ENCODE data around the gene C1orf21. TPM values are rescaled to one million over a fixed set of nuclear protein-coding genes. Genes with fewer than 3 reads are reported as not detected.
A peak's percentile ranks its signal among the peaks of the same experiment; 100 is the strongest.

Gene C1orf21
- total RNA-seq, 6 experiments from 2014 or later = 4.3 to 29.2 (median 13.1) TPM

DNA sequence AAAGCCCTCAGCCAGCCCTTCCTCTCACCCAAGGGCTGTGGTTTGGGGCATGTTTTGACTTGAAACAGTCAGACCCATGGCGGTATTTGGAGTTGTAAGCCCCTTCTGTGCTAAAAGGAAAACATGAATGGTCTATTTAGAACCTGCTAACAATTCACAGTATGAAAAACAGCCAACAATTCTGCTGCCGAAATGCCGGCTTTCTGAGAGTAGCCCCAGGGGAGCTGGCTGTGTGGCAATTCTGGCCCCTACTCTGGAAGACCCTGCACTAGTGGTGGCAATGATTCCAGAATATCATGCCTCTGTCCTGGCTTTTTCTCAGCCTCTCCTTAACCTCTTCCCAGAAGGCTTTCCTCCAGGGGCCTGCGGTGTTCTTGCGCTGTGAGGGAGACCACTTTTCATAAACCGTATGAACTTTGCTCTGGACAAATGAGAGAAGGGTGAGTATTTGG is 249.2 kb downstream of the C1orf21 start:
- intact Hi-C loops (cut with DNase I) = no loop called here
- 96% methylated on average over 3 of the region's 6 CpGs for WGBS (ENCODE audit: insufficient coverage, low coverage, low lambda C conversion rate, missing lambda C conversion rate)
- Histone ChIP-seq H3K4me3 (no peak overlapping the region), H3K36me3 (no peaks in the 10 kb centered on the region), H3K9me3 (no peaks in the 10 kb centered on the region), H3K4me1 (peaks cover 0 to 39% (median 9%) of the 10 kb centered on the region in 4 donors), H3K27me3 (no peaks in the 10 kb centered on the region), H3K27ac (no peak overlapping the region)
- ATAC-seq (no peak), DNase-seq (no peak)
- TF ChIP-seq, protein P1, sequence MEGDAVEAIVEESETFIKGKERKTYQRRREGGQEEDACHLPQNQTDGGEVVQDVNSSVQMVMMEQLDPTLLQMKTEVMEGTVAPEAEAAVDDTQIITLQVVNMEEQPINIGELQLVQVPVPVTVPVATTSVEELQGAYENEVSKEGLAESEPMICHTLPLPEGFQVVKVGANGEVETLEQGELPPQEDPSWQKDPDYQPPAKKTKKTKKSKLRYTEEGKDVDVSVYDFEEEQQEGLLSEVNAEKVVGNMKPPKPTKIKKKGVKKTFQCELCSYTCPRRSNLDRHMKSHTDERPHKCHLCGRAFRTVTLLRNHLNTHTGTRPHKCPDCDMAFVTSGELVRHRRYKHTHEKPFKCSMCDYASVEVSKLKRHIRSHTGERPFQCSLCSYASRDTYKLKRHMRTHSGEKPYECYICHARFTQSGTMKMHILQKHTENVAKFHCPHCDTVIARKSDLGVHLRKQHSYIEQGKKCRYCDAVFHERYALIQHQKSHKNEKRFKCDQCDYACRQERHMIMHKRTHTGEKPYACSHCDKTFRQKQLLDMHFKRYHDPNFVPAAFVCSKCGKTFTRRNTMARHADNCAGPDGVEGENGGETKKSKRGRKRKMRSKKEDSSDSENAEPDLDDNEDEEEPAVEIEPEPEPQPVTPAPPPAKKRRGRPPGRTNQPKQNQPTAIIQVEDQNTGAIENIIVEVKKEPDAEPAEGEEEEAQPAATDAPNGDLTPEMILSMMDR (IDR thresholded peaks at IDR 0.05) = no peak
- no peak for TF ChIP-seq POLR2A (IDR thresholded peaks at IDR 0.05)

DNA sequence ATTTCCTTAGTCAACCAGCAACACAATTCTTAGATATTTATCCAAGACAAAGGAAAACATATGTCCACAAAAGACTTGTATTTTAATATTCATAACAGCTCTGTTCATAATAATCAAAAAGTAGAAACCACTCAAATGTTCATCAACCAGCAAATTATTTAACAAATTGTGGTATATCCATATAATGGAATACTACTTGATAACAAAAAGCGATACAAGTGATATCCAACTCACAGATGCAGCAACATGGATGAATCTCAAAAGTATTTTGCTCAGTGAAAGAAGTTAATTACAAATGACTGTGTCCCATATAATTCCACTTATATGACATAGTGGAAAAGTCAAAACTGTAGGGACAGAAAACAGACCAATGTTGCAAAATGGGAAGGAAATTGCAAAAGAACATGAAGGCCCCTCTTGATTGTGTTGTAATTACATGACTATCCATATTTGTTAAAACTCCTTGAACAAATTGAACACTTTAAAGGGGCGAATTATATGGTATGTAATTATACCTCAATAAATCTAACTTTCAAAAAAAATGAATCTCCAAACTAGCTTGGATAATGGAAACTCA is 250.9 kb downstream of the C1orf21 start:
- TF ChIP-seq POLR2A (IDR thresholded peaks at IDR 0.05) = no peak
- TF ChIP-seq, protein P1 (IDR thresholded peaks at IDR 0.05) = no peak
- H3K4me1 ChIP-seq = peaks cover 0 to 33% (median 8%) of the 10 kb centered on the region in 4 donors
- H3K4me3 ChIP-seq = no peak overlapping the region
- no peak for ATAC-seq
- intact Hi-C loops (cut with DNase I) = no loop called here
- H3K36me3 ChIP-seq = no peaks in the 10 kb centered on the region
- H3K9me3 ChIP-seq = no peaks in the 10 kb centered on the region
- no peaks in the 10 kb centered on the region for H3K27me3 ChIP-seq
- DNase-seq = no peak
- 87% methylated on average over 2 of the region's 2 CpGs for WGBS (ENCODE audit: insufficient coverage, low coverage, low lambda C conversion rate, missing lambda C conversion rate)
- no peak overlapping the region for H3K27ac ChIP-seq

GRCh38 chr1:184639205-184639604 is 252.4 kb downstream of the C1orf21 start:
- H3K27ac ChIP-seq = no peak overlapping the region
- intact Hi-C loops (cut with DNase I) = no loop called here
- no peaks in the 10 kb centered on the region for H3K9me3 ChIP-seq
- no peak for TF ChIP-seq POLR2A (IDR thresholded peaks at IDR 0.05)
- TF ChIP-seq, protein P1 (IDR thresholded peaks at IDR 0.05) = no peak
- WGBS (ENCODE audit: insufficient coverage, low coverage, low lambda C conversion rate, missing lambda C conversion rate) = 90% methylated on average over 2 of the region's 2 CpGs
- no peaks in the 10 kb centered on the region for H3K36me3 ChIP-seq
- no peak overlapping the region for H3K4me3 ChIP-seq
- DNase-seq (no peak), ATAC-seq (no peak)
- H3K4me1 ChIP-seq = peaks cover 0 to 18% (median 3%) of the 10 kb centered on the region in 4 donors
- no peaks in the 10 kb centered on the region for H3K27me3 ChIP-seq

GRCh38 chr1:184640505-184640904 is 253.7 kb downstream of the C1orf21 start:
- no peak for TF ChIP-seq POLR2A (IDR thresholded peaks at IDR 0.05)
- TF ChIP-seq, protein P1 (IDR thresholded peaks at IDR 0.05) = no peak
- intact Hi-C loops (cut with DNase I) = no loop called here
- Histone ChIP-seq H3K36me3 (no peaks in the 10 kb centered on the region), H3K9me3 (no peaks in the 10 kb centered on the region), H3K4me1 (peaks cover 0 to 5% (median 0%) of the 10 kb centered on the region in 4 donors), H3K27ac (no peak overlapping the region), H3K4me3 (no peak overlapping the region), H3K27me3 (no peaks in the 10 kb centered on the region)
- WGBS (ENCODE audit: insufficient coverage, low coverage, low lambda C conversion rate, missing lambda C conversion rate) = 100% methylated on average over 2 of the region's 3 CpGs
- no peak for DNase-seq
- ATAC-seq = peak in 1 of 4 donors; percentile 28
